ENCODE data around the gene GALNT2. TPM values are rescaled to one million over a fixed set of nuclear protein-coding genes. Genes with fewer than 3 reads are reported as not detected.

The GALNT2 gene
- total and polyA plus RNA-seq, 2 experiments from 2014 or later, result 17.8 to 48.3 TPM

GRCh38 chr1:230272557-230272956 lies 205.5 kb downstream of the GALNT2 start:
- Histone ChIP-seq H3K9me2 (ENCODE audit: insufficient read depth) (no peaks in the 10 kb centered on the region), H3F3A (replicated peaks; ENCODE audit: low read depth) (peaks cover 18% of the 10 kb centered on the region), H3K36me3 (ENCODE audit: insufficient read depth) (peaks cover 14% of the 10 kb centered on the region; the same call in 1 of the 2 replicates), H4K20me1 (replicated peaks; ENCODE audit: insufficient read depth) (no peaks in the 10 kb centered on the region; the same call in none of the 2 replicates), H2AFZ (no peak overlapping the region), H3K27ac (ENCODE audit: low read depth) (no peak overlapping the region), H3K27me3 (ENCODE audit: insufficient read depth) (no peaks in the 10 kb centered on the region), H3K4me3 (no peak overlapping the region), H3K4me2 (no peak overlapping the region), H3K79me2 (replicated peaks; ENCODE audit: insufficient read depth) (no peaks in the 10 kb centered on the region), H3K4me1 (ENCODE audit: insufficient read depth) (peaks cover 9% of the 10 kb centered on the region)
- Mint-ChIP-seq H3K9me3 (no peaks in the 10 kb centered on the region), H3K4me1 (peaks cover 25% of the 10 kb centered on the region), H3K27me3 (ENCODE audit: insufficient read depth, low read depth, poor library complexity) (peaks cover 10% of the 10 kb centered on the region), H3K27ac (no peak overlapping the region), H3K36me3 (ENCODE audit: low read depth) (peaks cover 9% of the 10 kb centered on the region), H3K4me3 (no peak overlapping the region)
- no peak for TF ChIP-seq POLR2AphosphoS5 (IDR thresholded peaks at IDR 0.05; ENCODE audit: low read depth)
- TF ChIP-seq EZH2 (IDR thresholded peaks at IDR 0.05; ENCODE audit: low read depth, unreplicated experiment), result no peak
- no peak for TF ChIP-seq NANOG (IDR thresholded peaks at IDR 0.05; ENCODE audit: borderline replicate concordance)
- no peak for TF ChIP-seq JUNB (IDR thresholded peaks at IDR 0.05; ENCODE audit: unreplicated experiment)
- no peak for TF ChIP-seq EZH2phosphoT487 (IDR thresholded peaks at IDR 0.05; ENCODE audit: unreplicated experiment)
- TF ChIP-seq ZNF462 (CRISPR knock-in tag; IDR thresholded peaks at IDR 0.05), result no peak
- no peak for TF ChIP-seq ETS1 (IDR thresholded peaks at IDR 0.05)
- no peak for TF ChIP-seq CREB1 (CRISPR knock-in tag; IDR thresholded peaks at IDR 0.05; ENCODE audit: low read depth)
- no peak for TF ChIP-seq CTCF (conservative IDR thresholded peaks at IDR 0.05; ENCODE audit: low read depth in 2 of 2)
- TF ChIP-seq ZNF331 (CRISPR knock-in tag; IDR thresholded peaks at IDR 0.05; ENCODE audit: low read depth), result no peak
- TF ChIP-seq ZNF114 (CRISPR knock-in tag; IDR thresholded peaks at IDR 0.05), result no peak
- TF ChIP-seq REST (IDR thresholded peaks at IDR 0.05; ENCODE audit: unreplicated experiment), result no peak
- TF ChIP-seq STAT1 (IDR thresholded peaks at IDR 0.05; ENCODE audit: unreplicated experiment), result no peak
- ATAC-seq, result no peak
- DNase-seq (ENCODE audit: low spot score), result no peak

Data from GM23338 (cell line).